ENCODE data around the gene SLC22A2. TPM values are rescaled to one million over a fixed set of nuclear protein-coding genes. Genes with fewer than 3 reads are reported as not detected.
"Not testable (repeated sequence)": the region's sequence is repeated elsewhere in the genome, so short reads cannot be mapped to it uniquely, and the experiment has no call there.

The SLC22A2 gene
- total and polyA plus RNA-seq, 2 experiments from 2014 or later, result 0.94 to 1.1 TPM

DNA sequence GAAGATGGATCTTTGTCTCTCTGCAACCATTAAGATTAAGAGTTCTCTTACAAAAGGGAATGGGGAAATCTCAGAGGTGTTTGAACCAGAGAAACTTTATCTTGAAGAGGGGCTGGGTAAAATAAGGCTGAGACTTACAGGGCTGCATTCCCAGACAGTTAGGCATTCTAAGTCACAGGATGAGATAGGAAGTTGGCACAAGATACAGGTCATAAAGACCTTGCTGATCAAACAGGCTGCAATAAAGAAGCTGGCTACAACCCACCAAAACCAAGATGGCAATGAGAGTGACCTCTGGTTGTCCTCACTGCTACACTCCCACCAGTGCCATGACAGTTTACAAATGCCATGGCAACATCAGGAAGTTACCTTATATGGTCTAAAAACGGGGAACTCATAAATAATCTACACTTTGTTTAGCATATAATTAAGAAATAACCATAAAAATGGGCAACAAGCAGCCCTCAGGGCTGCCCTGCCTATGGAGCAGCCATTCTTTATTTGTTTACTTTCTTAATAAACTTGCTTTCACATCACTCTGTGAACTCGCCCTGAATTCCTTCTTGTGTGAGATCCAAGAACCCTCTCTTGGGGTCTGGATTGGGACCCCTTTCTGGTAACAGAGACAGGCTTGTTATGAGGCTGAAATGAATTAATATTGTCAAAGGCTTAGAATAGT lies 20.9 kb downstream of the SLC22A2 start:
- not testable (repeated sequence) for H3K4me3 ChIP-seq; DNase-seq (ENCODE audit: low spot score); H3K27me3 Mint-ChIP-seq (ENCODE audit: insufficient read depth, low read depth, poor library complexity); H3K27me3 ChIP-seq (ENCODE audit: insufficient read depth); H2AFZ ChIP-seq; H3F3A ChIP-seq (replicated peaks; ENCODE audit: low read depth); H3K4me3 Mint-ChIP-seq; H3K4me2 ChIP-seq; H4K20me1 ChIP-seq (replicated peaks; ENCODE audit: insufficient read depth); H3K27ac ChIP-seq (ENCODE audit: low read depth); ATAC-seq; H3K36me3 ChIP-seq (ENCODE audit: insufficient read depth); H3K27ac Mint-ChIP-seq; H3K79me2 ChIP-seq (replicated peaks; ENCODE audit: insufficient read depth)
- Mint-ChIP-seq H3K36me3 (ENCODE audit: low read depth) (peaks cover 29% of the 10 kb centered on the region), H3K4me1 (peaks cover 35% of the 10 kb centered on the region), H3K9me3 (peaks cover 36% of the 10 kb centered on the region)
- Histone ChIP-seq H3K9me2 (ENCODE audit: insufficient read depth) (peaks cover 12% of the 10 kb centered on the region), H3K4me1 (ENCODE audit: insufficient read depth) (peaks cover 45% of the 10 kb centered on the region)

DNA sequence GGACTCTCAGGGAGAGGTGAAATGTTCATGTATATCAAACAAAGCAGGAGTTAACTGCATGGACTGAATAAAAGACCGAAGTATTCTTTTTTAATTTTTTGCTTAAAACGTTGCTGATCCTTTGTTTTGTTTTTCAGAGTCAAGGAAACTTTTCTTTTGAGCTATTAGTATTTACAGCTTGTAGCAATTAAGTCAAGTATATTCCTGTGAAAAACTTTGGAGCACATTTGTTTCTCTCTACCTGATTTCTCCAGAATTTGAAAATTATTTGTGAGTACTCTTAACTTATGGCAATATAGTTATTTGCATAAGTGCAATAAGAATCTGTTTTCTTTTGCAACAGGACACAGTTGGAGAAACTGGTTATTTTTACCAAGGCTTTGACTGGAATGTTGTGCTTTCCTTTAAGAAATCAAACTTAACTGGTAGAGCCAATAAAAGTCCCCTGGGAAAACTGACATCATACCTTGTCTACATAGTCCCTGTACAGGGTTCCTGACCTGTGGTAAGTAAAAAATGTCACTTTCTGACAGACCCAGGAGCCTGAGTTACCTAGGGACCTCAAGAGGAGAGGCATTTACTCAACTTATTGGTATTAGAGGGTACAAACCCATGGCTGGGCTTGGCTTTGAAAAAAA lies 22.3 kb downstream of the SLC22A2 start:
- Mint-ChIP-seq H3K36me3 (ENCODE audit: low read depth) (peaks cover 29% of the 10 kb centered on the region), H3K4me1 (peaks cover 23% of the 10 kb centered on the region), H3K9me3 (peaks cover 36% of the 10 kb centered on the region)
- not testable (repeated sequence) for H3K36me3 ChIP-seq (ENCODE audit: insufficient read depth); H3K27me3 Mint-ChIP-seq (ENCODE audit: insufficient read depth, low read depth, poor library complexity); H3K4me2 ChIP-seq; H3K27me3 ChIP-seq (ENCODE audit: insufficient read depth); H4K20me1 ChIP-seq (replicated peaks; ENCODE audit: insufficient read depth); H3K4me3 ChIP-seq; H3K27ac Mint-ChIP-seq; H2AFZ ChIP-seq; H3F3A ChIP-seq (replicated peaks; ENCODE audit: low read depth); DNase-seq (ENCODE audit: low spot score); H3K4me3 Mint-ChIP-seq; ATAC-seq; H3K79me2 ChIP-seq (replicated peaks; ENCODE audit: insufficient read depth); H3K27ac ChIP-seq (ENCODE audit: low read depth)
- peaks cover 38% of the 10 kb centered on the region for H3K4me1 ChIP-seq (ENCODE audit: insufficient read depth)
- peaks cover 13% of the 10 kb centered on the region for H3K9me2 ChIP-seq (ENCODE audit: insufficient read depth)

- H3K4me1 Mint-ChIP-seq; H3K36me3 ChIP-seq (ENCODE audit: insufficient read depth); H3K4me3 ChIP-seq; H3K79me2 ChIP-seq (replicated peaks; ENCODE audit: insufficient read depth); H3K4me3 Mint-ChIP-seq; H3K27ac Mint-ChIP-seq; H4K20me1 ChIP-seq (replicated peaks; ENCODE audit: insufficient read depth); H3F3A ChIP-seq (replicated peaks; ENCODE audit: low read depth); H3K27me3 Mint-ChIP-seq (ENCODE audit: insufficient read depth, low read depth, poor library complexity); DNase-seq (ENCODE audit: low spot score); H3K27me3 ChIP-seq (ENCODE audit: insufficient read depth): not testable (repeated sequence)
- Histone ChIP-seq H2AFZ (peak overlapping the region; percentile 75; the same call in 1 of the 2 replicates), H3K27ac (ENCODE audit: low read depth) (peak overlapping the region; percentile 88), H3K4me1 (ENCODE audit: insufficient read depth) (peaks cover 19% of the 10 kb centered on the region), H3K4me2 (peak overlapping the region; percentile 59; the same call in 1 of the 2 replicates), H3K9me2 (ENCODE audit: insufficient read depth) (peaks cover 11% of the 10 kb centered on the region; the same call in 1 of the 2 replicates)
- Mint-ChIP-seq H3K9me3 (peaks cover 47% of the 10 kb centered on the region), H3K36me3 (ENCODE audit: low read depth) (peaks cover 40% of the 10 kb centered on the region)
- TF ChIP-seq, protein P1, sequence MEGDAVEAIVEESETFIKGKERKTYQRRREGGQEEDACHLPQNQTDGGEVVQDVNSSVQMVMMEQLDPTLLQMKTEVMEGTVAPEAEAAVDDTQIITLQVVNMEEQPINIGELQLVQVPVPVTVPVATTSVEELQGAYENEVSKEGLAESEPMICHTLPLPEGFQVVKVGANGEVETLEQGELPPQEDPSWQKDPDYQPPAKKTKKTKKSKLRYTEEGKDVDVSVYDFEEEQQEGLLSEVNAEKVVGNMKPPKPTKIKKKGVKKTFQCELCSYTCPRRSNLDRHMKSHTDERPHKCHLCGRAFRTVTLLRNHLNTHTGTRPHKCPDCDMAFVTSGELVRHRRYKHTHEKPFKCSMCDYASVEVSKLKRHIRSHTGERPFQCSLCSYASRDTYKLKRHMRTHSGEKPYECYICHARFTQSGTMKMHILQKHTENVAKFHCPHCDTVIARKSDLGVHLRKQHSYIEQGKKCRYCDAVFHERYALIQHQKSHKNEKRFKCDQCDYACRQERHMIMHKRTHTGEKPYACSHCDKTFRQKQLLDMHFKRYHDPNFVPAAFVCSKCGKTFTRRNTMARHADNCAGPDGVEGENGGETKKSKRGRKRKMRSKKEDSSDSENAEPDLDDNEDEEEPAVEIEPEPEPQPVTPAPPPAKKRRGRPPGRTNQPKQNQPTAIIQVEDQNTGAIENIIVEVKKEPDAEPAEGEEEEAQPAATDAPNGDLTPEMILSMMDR (conservative IDR thresholded peaks at IDR 0.05; ENCODE audit: low read depth in 2 of 2), result 0 out of 4 replicates have a peak, but pooled peaks of 1 of the 2 experiments have one; percentile 11
- ATAC-seq, result peak; percentile 54
Measured at GRCh38 chr6:160233950-160234640, 24.5 kb downstream of the SLC22A2 start.

All from GM23338 (cell line).